HG02678 (cell line): Measurements from ENCODE around the gene PLD1.
"Not testable (repeated sequence)": the region's sequence is repeated elsewhere in the genome, so short reads cannot be mapped to it uniquely, and the experiment has no call there.

Experiments used
- ATAC-seq: cut with Tn5 transposase; IDR thresholded peaks from one replicate; pipeline ENCODE4 v1.9.1; 2021; ENCODE audit warnings: mild to moderate bottlenecking, moderate library complexity; ENCODE audit not compliant: unreplicated experiment

The PLD1 gene

GRCh38 chr3:171710359-171710758 is 99.9 kb downstream of the PLD1 start:
- no peak for ATAC-seq

- no peak for ATAC-seq
Measured at GRCh38 chr3:171704814-171705213, 105.5 kb downstream of the PLD1 start.

DNA sequence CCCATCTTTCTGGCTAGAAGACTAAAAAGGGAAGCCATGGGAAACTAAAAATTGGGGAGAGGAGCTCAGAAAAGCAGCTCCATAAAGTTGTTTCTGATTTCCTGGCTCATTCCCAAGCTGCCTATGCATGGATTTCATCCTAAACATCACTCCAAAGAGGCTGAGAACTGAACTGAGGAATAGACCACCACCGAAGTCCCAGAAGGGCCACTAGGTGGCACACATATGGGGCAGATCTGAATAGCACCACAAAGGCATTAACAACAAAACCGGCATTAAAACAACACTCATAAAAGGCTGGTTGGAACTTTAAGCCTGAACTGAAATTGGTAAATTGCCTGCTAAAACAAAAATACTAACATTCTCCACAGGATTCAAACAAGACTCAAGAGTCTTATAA is 106.3 kb downstream of the PLD1 start:
- no peak for ATAC-seq

DNA sequence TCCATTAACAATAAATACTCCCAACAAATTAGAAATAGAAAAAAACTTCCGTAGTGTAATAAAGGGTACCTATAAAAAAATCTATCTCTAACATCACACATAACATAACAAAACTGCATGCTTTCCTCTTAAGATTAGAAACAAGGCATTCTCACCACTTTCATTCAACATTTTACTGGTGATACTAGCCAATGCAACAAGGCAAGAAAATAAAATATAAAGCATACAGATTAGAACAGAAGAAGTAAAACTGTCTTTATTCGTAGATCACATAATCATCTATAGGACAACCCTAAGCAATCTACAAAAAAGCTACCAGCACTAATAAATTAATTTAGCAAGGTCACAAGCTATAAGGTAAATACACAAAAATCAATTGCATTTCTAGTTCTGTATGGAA is 107.1 kb downstream of the PLD1 start:
- ATAC-seq: no peak

DNA sequence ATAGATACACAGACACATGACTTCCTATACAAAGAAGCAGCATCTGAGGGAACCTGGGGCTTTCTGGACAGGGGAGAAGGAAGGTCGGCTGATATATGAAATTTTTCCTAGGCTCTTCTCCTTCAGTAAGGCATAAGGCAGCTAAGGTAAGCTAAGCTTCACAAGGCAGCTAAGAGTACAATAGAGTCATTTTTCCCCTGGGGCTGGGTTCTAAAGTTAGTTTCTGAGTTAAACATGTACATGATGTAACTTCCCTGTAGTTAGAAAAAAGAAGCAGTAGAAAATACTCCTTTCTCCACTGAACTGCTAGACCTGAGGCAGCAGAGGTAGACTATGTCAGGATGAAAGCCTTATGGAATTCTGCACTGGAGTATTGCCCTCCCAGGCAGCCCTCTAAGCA is 109.6 kb downstream of the PLD1 start:
- no peak for ATAC-seq

DNA sequence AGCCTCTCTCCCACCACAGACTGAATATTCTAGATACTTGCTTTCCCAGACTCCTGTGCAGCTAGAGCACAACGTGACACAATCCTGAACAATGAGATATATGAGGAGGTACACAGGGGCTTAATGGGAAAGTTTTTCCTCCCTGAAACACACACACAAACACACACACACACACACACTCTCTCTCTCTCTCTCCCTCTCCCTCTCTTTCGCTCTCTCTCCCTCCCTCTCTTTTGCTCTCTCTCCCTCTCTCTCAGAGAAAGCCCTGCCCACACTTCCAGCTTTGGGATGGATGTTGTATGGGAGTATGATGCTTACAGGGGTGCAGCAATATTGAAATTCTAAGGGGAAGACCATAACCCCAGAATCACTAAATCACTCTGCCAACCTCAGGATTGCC is 110.1 kb downstream of the PLD1 start:
- ATAC-seq: no peak

GRCh38 chr3:171699601-171700000 is 110.7 kb downstream of the PLD1 start:
- no peak for ATAC-seq

GRCh38 chr3:171696805-171697204 is 113.5 kb downstream of the PLD1 start:
- no peak for ATAC-seq

DNA sequence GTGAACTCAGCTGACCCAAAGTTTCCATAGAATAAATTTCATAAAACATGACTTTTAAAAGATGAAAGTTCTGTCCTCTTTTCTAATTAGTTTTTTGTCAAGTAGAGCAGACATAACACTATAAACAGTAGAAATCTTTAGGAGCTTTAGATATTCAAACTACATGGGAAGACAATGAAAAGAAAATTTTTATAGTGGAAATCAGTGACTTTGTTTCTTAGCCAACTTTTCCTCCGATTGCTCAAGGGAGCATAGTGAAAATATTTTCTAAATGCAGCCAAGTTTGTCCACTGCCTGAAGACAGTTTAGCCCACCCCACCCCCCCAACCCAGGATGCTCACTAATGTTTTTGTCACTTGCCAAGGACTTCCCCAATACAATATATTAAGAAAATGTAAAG is 114.9 kb downstream of the PLD1 start:
- ATAC-seq: no peak

- no peak for ATAC-seq
Measured at GRCh38 chr3:171694888-171695287, 115.4 kb downstream of the PLD1 start.

- not testable (repeated sequence) for ATAC-seq
Measured at GRCh38 chr3:171692551-171692950, 117.7 kb downstream of the PLD1 start.

DNA sequence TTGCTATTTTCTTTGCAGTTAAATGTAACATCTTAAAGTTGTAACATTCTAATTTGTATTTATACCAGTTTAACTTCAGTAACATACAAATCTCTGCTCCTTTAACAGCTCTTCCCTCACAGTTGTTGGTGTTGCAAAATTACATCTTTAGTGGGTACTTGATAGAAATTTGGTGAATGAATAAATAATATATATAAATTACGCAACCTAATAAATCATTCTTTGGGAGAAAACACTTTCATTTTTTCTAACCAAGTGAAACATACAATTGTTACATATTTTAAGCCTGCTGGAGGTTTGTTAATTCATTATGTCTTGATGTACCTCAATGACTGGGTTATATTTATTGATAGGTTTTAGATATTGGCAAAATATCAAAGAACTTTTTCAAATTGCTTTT is 118.8 kb downstream of the PLD1 start:
- ATAC-seq: no peak

DNA sequence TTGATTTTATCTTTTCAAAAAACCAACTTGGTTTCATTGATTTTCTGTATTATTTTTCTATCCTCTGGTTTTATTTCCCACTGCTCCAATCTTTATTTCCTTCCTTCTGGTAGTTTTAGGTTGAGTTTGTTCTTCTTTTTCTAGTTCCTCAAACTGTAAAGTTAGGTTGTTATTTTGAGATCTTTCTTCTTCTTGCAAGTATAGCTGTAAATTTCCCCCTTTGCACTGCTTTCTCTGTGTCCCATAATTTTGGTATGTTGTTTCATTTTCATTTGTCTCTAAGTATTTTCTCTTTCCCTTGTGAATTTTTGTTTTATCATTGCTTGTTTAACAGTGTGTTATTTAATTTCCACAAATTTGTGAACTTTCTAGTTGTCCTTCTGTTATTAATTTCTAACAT is 120.0 kb downstream of the PLD1 start:
- ATAC-seq: no peak

DNA sequence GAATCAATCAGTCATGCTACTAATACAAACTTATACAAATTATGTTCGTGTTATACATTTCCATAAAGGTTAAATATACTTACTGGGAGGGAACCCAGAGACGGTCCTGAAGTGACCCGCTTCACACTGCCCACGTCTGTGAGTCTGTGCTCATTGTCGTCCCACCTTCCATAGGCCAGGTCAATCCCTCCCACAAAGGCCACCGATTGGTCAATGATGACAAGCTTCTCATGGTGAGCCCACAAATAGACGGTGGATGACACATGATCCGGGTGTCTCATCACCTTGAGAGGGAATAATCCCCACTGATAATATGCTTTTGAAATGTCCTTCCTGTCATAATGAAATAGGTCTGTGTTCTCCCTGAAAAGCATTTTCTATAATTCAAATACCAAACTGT is 121.7 kb downstream of the PLD1 start:
- no peak for ATAC-seq

GRCh38 chr3:171688002-171688401 is 122.3 kb downstream of the PLD1 start:
- no peak for ATAC-seq

DNA sequence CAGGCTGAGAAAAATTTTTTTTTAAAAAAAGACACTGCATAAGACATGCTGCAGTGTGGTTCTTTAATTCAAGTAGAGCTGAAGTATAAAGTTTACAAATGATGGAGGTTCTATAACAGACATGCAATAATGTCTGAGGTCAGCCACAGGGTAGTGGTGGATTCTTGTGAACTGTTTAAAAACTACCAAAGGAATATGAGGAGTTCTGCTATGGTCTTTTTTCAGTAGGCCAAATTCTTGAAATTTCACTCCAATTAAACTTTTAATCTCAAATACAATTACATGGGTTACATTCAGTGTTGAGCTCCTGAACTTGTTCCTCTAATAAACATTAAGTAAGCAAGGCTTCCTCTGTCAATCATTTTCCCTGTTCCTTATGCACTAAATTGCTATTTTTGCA is 122.7 kb downstream of the PLD1 start:
- no peak for ATAC-seq

DNA sequence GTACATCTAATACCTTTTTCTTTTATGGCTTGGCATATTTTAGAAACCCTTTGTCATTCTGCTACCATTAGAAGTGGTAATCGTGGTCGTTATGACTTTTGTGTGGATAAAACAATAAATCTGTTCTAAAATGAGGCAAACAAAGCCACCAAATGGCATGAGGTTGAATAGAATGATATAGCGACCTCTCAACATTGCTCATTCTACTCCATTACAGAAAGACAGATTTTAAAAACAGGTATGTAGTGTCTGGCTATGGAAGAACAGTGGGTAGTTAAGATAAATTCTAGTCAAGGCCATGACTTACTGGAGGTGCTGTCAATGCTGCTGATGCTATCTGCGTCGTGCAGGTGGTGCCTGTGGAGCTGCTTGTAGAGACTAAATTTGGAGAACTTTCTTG is 123.2 kb downstream of the PLD1 start:
- ATAC-seq: no peak

DNA sequence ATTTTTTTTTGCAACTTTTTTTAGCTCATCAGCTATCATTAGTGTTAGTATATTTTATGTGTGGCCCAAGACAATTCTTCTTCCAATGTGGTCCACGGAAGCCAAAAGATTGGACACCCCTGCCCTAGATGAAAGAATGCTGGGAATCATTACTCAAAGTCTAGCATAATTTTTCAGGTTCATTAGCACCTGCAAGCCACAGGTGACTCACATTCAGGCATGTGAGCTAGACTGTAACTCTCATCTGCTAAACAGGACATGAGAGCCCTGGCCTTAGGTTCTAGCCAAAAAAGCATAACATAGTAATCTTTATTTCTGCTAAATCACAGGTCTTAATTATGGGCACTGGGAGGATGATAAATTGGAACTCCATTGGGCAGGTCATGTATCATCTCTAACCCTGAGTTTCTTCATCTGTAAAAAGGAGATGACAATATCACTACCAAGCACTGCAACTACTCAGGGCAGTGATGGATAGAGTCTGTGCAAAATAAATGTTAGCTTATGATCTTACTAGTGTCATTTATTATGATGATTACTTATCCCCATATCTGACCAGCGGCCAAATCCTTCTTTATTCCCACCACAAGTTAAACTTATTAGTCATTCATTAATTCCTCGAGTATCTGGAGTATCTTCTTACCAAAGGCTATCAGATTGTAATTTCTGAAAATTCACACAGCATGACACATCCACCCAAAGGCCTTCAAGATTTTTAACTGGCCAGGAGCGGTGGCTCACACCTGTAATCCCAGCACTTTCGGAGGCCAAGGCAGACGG is 125.0 kb downstream of the PLD1 start:
- no peak for ATAC-seq

DNA sequence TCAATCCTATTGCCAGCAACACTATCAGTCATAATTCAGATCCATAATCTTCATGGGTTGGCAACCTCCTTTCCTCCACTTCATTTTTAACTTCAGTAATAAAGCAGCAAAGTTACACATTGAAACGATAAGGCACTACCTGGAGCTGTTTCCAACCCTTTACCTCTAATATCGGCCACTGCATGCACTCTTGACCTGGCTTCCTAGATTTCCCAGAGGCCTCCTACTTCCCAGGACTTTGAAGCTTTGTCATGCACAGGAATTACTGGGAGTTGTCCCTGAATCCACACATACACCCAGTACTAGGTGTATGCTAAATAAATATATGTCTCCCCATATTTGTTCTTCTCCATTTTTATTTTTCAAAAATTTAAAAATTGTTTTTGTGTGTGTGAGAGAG is 126.1 kb downstream of the PLD1 start:
- ATAC-seq: no peak

DNA sequence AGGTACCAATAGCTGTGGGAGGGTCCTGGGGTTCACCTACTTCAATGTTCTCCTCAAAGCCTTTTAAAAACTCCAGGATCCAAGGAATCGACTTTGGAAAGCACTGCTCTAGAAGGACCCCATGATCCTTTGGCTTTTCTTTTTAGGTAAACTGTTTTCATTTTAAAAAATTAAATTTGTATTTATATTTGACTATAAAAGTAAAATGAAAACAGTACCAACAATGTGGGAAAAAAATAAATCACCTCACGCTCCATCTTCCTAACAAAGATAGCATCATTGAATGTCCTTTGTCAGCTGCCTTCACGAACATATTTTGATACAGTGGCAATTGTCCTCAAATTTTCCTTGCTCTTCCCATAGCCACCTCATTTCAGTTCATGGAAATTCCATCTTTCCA is 127.5 kb downstream of the PLD1 start:
- ATAC-seq: no peak

- no peak for ATAC-seq
Measured at GRCh38 chr3:171680726-171681411, 129.4 kb downstream of the PLD1 start.

- no peak for ATAC-seq
Measured at GRCh38 chr3:171678971-171679492, 131.3 kb downstream of the PLD1 start.
